Effector CD8-positive, alpha-beta T cell (primary cell): ENCODE measurements around the gene SHROOM4.

Experiments
- DNase-seq: peaks from one replicate; lab custom pipeline; 2025; lab: John Stamatoyannopoulos, UW
- total RNA-seq, 4 experiments: gene quantifications; one replicate each; lab custom pipeline; 2026; lab: John Stamatoyannopoulos, UW

Gene SHROOM4, protein sequence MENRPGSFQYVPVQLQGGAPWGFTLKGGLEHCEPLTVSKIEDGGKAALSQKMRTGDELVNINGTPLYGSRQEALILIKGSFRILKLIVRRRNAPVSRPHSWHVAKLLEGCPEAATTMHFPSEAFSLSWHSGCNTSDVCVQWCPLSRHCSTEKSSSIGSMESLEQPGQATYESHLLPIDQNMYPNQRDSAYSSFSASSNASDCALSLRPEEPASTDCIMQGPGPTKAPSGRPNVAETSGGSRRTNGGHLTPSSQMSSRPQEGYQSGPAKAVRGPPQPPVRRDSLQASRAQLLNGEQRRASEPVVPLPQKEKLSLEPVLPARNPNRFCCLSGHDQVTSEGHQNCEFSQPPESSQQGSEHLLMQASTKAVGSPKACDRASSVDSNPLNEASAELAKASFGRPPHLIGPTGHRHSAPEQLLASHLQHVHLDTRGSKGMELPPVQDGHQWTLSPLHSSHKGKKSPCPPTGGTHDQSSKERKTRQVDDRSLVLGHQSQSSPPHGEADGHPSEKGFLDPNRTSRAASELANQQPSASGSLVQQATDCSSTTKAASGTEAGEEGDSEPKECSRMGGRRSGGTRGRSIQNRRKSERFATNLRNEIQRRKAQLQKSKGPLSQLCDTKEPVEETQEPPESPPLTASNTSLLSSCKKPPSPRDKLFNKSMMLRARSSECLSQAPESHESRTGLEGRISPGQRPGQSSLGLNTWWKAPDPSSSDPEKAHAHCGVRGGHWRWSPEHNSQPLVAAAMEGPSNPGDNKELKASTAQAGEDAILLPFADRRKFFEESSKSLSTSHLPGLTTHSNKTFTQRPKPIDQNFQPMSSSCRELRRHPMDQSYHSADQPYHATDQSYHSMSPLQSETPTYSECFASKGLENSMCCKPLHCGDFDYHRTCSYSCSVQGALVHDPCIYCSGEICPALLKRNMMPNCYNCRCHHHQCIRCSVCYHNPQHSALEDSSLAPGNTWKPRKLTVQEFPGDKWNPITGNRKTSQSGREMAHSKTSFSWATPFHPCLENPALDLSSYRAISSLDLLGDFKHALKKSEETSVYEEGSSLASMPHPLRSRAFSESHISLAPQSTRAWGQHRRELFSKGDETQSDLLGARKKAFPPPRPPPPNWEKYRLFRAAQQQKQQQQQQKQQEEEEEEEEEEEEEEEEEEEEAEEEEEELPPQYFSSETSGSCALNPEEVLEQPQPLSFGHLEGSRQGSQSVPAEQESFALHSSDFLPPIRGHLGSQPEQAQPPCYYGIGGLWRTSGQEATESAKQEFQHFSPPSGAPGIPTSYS (N-terminal part only)
- 0 to 0.09 (median 0) reads per million in 4 experiments for total RNA-seq

DNA sequence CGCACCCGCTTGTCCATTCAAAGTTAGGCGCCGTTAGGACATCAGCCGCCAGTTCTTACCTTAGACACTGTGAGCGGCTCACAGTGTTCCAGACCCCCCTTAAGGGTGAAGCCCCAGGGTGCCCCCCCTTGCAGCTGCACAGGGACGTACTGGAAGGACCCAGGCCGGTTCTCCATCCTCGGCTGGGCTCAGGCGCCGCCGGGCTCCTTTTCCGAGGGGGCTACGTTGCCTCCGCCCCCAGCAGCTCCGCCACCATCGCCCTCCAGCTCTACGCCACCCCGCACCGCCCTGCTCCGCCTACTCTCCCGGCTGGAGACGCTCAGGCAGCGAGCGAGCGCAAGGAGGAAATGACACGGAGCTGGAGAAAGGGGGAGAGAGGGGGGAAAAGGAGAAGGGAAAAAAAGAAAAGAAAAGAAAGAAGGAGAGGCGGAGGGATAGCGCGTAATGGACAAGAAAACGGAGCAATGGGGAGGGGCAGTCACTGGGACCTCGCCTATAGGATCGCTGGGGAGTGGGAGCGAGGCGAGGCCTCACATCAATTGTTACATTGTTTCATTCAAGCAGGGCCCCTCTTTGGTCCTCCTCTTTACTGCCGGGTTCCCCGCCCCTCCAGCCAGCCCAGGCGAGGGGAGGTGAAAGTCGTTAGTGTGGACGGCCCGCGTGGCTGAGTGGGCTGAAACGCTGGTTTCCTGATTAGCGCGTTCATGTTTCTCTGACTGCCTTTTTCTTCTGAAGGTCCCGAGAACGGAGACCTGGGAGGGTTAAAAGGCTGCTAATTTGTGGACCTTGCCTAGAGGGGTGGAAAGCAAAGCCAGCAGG, at the start of gene SHROOM4:
Gene SHROOM4, minus strand, starts transcription at position 352 of the 819 bp plus-strand sequence. Its CDS starts 176 bp downstream, at position 176.
- DNase-seq: no peak

- no peak for DNase-seq
Measured at GRCh38 chrX:50863471-50863870, 49.5 kb upstream of the SHROOM4 start.

DNA sequence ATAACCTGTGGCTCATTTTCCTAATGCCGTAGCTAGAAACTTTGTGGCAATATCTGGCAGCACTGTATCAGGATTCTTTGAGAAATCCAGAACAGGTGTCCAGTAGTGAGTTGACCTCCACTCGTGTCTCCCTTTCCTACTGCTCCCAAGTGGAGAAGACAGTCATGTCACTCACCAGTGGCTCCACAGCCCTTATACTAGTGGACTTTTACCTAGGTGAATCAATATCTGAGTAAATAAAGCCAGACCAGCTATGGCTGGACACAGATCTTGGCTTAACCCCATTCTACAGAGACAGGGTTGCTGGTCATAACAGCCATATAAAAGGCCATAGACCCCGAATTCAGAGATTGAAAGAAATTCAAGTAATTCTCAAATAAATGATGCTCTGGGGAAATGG, 46.5 kb upstream of the SHROOM4 start:
- DNase-seq: no peak

GRCh38 chrX:50858548-50858947, 44.6 kb upstream of the SHROOM4 start:
- DNase-seq: no peak

DNA sequence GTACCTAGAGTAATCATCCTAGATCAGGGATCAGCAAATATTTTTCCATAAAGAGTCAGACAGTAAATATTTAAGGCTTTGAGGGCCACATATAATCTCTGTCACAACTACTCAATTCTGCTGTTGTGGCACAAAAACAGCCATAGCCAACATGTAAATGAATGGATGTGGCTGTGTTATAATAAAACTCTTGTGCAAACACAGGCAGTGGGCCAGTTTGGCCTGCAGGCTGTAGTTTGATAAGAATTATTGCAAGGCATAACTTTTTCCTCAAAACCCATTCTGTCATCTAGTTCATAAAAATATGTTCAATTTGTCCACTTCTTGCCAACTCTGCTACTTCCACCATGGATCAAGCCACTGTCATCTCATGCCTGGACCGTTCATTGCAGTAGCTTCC, 39.4 kb upstream of the SHROOM4 start:
- no peak for DNase-seq

GRCh38 chrX:50852524-50852923, 38.5 kb upstream of the SHROOM4 start:
- DNase-seq: no peak

- no peak for DNase-seq
Measured at GRCh38 chrX:50842221-50842620, 28.2 kb upstream of the SHROOM4 start.

- no peak for DNase-seq
Measured at GRCh38 chrX:50839730-50840129, 25.7 kb upstream of the SHROOM4 start.

- DNase-seq: no peak
Measured at GRCh38 chrX:50838820-50839600, 25.0 kb upstream of the SHROOM4 start.

DNA sequence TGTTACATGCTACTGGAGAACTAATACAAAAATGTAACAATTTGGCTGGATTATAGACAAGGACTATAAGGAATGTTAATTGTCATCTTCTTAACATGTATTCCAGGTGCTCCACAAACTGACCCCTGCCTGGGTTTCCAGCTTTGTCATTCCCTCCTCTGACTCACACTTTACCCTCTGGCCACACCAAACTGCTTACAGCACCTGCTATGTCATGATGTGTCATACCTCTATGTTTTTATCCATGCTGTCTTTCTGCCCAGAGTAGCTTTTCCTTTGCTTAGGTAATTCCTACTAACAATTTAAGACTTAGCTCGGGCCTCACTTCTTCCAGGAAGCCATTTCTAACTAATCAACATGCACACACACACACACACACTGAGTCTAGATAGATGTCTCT, 14.0 kb upstream of the SHROOM4 start:
- no peak for DNase-seq

GRCh38 chrX:50825825-50826224, 11.8 kb upstream of the SHROOM4 start:
- DNase-seq: no peak

DNA sequence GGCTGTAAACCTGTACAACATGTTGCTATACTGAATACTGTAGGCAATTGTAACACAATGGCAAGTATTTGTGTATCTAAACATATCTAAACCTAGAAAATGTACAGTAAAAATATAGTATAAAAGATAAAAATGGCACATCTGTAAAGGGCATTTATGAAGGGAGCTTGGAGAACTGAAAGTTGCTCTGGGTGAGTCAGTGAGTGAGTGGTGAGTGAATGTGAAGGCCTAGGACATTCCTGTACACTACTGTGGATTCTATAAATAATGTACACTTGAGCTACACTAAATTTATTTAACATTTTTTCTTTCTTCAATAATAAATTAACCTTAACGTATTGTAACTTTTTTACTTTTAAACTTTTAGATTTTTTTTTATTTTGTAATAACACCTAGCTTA, 5.0 kb upstream of the SHROOM4 start:
- DNase-seq: no peak

DNA sequence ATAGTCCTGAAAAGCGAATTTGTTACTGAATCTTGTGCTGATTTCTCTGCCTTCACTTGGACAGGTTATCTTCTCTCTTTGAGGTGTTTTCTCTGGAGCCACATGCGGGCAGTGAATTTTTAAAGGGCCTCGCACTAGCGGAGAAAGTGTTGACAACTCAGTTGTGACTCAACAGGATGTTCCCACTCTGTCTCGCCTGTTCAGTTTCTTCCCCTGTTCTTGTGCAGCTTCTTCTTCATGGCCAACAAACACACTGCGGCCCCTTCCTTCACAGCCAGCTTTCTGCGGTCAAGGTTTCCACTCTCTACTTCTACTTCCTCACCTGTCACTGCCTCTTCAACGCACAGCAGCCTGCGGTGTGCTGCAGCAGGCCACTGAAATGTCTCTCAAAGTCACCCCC, 1.1 kb upstream of the SHROOM4 start:
- no peak for DNase-seq

GRCh38 chrX:50814701-50815100, 707 bp upstream of the SHROOM4 start:
- no peak for DNase-seq

DNA sequence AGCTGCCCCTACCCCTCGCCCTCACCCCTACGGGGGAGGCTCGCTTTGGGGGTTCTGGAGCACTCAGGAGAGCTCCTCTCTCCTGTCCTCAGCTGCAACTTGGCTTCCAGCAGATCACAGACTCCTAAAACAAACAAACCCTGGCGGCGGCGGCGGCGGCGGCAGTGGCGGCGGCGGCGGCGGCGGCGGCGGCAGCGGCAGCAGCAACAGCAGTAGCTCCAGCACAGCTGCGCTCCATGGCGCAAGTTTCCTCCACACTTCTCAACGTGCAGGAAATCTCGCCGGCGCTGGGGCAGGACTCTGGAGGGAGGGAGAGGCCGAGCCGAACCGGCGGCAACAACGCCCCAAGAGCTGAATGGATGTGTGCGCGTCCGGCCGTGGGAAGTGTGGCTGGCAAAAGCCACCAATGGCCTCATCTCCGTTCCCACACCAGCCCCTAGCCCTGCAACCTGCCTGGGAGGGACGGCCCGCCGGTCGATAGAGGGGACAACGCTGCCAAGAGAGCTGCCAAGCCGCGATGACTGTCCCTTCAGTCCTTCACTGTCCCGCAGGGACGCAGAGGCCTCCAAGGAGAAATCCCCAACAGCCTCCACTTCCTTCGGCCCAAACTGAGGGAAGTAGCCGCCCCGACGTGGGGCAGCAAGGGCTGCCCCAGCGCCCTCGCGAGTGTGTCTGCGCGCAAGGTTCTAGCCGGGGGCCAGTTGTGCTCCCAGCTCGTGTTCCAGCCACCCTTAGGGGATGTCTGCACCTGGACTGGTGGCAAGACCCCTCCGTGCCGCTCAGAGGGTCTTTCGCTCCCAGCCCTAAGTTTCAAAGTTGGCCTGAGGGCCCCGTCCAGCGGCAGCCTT, 775 bp downstream of the SHROOM4 start:
- DNase-seq: no peak

DNA sequence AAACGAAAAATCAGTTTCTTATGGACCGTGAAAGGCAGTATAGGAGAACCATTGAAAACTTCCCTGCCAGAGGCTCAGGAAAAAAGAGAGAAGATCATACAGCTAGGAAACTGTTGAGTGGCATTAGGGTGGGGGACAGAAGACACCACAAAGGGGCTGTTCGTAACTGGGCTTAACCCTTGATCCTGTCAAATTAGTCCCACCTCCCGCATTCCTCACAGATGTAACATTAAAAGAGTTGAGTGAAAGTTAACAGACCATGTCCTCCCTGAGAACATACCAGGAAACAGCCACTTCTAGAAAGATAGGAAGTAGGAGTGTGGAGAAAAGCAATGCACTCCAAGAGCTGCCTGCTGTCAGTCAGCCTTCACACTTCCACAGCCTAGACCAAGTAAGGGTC, 8.7 kb downstream of the SHROOM4 start:
- DNase-seq: no peak

- no peak for DNase-seq
Measured at GRCh38 chrX:50801135-50801534, 12.9 kb downstream of the SHROOM4 start.

DNA sequence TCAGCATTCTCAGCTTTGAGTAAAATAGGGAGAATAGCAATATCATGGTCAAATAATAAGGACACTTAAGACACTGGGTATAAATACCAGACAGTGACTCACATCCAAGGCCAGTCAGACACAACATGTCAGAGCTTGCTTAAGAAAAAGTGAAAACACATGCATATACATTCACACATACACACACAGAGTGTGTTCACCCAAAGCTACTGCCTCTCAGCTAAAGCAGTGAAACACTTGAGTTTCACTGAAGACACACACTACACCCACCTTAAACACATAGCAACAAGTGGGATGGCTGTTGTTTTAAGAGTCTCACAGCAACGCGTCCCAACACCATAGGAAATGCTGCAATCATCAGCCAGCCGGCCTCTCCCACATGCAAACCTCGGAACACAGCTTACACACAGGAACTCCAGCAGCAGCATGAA, 14.4 kb downstream of the SHROOM4 start:
- no peak for DNase-seq

- no peak for DNase-seq
Measured at GRCh38 chrX:50798783-50799182, 15.2 kb downstream of the SHROOM4 start.
